GM18499 (cell line): ENCODE measurements around the gene CFAP161.

Source experiments
- ATAC-seq: cut with Tn5 transposase; IDR thresholded peaks from one replicate; pipeline ENCODE4 v1.9.1; 2021; ENCODE audit warnings: moderate number of reproducible peaks; ENCODE audit not compliant: insufficient read depth, unreplicated experiment

Gene CFAP161

DNA sequence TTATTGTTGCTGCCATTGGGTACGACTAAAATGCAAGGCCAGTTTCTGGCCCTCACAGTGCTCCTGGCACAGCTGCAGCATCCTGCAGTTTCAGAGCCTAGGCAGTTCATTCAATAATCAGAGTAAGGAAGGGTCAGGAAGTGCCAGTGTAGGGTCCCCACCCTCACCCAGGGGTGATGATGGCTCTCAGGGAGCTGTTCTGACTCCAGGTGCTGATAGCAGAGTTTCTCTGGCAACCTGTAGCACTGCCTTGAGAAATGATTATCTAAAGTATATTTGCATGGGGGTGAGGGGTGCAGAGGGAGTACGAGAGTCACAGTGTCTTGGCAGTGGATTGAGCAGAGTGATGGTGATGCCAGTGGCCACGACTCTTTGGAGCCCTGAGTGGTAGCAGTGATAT lies 47.1 kb downstream of the CFAP161 start:
- no peak for ATAC-seq

DNA sequence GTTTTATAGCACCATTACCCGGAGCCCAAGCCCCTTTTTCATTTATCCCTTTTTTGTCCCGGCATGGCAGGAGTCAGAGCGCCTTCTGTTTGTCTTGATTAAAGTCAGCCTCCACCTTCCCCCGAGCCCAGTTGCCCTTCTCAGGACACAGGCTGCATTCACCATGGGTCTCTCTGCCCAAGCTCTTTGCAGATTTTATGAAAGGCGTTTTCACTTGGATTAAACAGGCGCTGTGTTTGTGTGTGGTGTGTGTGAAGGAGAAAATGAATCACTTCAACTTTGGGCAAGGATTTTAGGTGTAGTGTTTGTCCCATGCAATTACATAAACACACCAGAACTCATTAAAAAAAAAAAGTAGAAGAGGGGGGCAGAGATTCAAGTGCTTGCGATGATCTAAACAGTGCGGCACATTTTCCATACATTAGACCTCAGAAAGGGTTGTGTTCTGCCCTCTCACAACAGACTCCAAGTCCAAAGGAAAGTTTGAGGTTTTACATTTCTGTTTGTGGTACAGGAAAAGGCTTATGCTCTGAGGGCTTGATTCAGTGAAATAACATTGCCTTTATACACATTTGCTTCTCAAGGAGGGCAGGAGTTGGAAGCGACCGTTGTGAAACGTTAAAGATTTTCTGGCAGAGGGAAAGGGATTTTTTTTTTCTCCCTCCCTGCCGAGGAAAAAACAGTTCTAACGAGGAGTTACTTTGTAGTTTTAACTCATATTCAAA lies 48.1 kb downstream of the CFAP161 start:
- no peak for ATAC-seq

DNA sequence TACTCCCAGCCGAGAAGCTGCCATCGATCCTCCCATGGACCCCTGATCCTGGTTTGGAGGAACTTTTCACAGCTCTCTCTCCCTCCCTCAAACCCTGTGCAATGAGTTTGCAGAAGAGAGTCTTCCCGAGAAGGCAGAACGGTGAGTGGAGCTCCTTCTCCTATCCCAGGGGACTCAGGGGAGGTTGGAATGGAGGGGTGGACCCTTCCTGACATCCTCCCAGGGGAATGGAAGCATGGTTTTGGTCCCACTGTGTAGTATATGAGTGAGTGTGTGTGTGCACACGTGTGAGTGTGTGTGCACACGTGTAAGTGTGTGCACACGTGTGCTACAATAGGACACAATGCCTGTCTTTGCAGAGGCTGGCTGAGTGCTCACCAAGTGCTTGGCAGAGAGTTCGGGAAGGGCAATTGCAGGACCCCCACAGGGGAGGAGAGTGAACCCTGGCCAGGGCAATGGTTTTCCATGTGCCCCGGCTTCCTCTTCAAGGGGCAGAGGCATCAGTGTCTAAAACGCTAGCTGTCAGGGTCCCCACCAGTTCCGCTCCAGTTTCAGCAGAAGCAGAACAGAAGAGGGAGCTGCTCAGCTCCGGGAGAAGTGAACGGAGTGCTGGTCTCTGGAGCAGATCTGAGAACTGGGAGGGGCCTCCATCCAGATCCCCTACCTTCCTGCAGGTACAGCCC lies 48.8 kb downstream of the CFAP161 start:
- no peak for ATAC-seq

DNA sequence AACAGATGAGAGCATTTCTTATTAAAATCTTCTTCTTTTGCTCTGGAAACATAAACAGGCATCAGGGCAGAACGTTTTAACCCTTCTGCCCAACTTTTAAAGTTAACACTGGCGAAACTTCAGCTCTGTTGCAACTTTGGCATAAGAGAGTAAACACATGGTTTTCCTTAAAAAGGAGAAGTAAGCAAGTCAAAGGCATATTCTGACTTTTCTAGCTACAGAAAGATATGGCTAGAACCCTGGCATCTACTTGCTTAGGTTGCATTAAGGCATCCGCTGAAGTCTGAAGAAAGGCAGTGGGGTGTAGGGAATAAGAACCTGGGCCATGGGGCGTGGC lies 49.3 kb downstream of the CFAP161 start:
- ATAC-seq = no peak

DNA sequence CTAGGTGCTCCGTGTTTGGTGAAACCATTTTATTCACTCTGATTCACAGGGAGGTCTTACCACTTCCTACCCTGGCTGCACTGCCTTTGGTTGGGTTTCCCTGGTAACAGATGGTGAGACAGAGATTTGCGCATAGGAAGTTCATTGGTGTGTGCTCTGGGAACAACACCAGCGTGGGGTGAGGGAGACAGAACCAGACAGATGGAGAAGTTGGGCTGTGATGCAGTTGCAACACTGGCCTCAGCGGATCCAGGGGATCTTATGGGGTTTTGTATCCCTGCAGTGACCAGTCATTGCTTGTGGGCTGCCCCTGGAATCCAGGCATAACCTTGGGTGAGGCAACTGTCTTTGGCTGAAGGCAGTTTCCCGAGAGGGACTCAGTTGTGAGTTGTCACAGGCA lies 50.1 kb downstream of the CFAP161 start:
- no peak for ATAC-seq

DNA sequence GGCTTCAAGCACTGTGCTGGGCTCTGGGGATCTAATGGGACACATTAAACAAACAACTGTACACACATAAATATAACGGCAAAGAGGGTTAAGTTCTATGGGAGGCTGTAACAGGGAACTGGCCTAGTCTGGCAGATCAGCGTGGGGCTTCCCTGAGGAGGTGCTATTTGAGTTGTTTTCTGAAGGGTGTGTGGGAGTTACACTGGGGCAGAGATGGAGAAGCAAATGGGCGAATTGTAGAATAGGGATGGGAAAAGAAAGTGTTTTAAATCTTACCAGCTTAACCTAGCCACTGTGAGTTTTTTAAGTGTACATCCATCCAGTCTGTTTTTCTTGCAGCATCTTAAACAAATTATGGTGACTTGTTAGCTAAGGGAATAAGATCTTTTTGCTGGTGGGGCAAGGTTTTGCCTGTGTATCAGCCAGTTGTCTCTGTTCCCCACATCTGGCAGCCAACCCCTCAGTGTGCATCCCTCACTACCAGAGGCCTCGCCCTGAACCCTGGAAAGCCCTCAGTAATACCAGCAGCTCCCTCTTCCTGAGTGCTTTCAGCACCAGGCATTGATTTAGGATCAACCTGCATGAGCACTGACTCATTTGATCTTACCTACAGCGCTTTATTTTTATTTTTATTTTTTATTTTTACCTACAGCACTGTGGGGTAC lies 51.7 kb downstream of the CFAP161 start:
- no peak for ATAC-seq

DNA sequence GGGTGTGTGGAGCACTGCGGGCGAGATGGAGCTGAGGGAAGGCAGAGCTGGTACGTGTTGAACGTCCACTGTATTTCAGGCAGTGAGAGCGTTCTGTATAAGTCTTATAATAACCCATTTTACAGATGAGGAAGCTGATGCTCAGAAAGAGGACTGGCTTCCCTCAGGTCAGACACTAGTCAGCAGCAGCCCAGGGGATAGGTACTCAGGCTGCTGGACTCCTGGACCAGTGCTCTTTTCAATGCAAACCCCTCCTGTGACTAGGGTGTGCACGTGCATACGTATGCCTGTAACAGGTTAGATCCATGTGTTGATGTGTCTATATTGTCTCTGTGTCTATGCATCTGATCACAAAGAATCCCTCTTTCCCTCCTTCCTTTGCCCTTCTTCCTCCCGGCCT lies 54.3 kb downstream of the CFAP161 start:
- ATAC-seq = no peak

DNA sequence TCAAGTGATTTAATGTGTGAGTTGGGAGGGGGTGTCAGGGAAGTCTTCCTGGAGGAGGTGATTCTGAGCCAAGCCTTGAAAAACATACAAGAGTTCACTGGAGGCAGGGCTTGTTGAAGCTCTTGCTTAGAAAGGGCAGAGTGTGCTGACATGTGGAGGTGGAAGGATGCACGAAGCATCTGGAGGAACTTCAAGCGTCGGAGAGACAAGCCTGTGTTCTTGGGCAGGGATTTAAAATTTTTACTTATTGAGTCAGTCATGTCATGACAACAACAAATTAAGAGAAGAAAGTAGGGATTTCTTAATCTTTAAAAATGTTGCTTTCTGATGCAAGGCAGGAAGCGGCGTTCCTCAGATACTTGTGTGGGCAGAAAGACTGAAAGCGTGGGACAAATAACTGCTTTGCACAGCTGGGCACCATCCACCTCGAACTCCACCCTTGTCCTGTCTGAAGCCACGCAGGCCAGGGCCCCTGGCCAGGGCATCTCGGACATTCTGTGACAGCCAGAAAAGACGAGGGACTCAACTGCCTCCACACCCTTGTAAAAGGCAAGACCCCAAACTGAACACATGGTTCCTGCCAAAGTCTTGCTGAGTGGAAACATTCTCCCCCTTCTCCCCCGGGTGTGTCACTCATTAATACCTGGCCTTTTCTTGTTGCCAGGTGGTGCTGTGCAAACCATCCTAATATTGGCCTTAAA lies 55.7 kb downstream of the CFAP161 start:
- ATAC-seq = no peak

DNA sequence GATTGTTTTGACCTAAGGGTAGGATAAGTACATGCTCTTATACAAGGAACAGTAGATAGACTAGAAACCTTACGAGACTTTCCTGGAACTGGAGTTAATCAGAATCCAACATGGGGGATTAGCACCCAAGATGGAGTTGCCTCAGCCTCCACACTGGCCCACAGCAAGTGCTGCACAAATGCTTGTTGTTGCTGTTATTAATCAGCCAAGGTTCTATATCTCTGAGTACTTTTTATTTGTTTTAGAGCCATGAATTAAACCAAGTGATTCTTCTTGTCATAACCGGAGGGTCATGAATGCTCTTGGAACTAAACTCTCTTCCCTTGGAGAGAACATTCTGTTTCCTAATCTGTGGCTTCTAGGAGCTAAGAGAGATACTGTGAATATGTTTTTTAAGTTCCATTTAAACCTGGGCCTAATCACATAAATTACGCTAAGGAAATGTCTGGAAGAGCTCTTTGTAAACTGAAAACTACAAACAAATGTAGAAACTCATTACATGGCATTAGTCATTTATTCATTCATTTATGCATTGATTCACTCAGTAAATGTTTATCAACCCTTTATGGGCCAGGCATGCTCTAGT lies 56.9 kb downstream of the CFAP161 start:
- no peak for ATAC-seq

DNA sequence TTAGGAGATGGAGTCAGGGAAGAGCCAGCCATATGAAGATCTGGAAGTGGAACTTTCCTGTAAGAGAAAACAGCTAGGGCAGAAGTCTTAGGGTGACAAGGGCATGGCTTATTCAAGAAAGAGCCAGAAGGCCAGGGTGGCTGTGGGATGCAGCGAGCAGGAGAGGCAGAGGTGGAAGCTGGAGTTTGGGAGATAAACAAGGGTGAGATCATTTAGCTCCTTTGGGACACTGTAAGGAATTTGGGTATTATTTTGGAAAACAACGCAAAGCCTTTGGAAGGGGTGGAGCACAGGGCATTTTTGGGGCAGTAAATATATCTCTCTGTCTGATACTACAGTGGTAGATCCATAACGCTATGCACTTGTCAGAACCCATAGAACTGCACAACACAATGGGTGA lies 57.6 kb downstream of the CFAP161 start:
- ATAC-seq = no peak

DNA sequence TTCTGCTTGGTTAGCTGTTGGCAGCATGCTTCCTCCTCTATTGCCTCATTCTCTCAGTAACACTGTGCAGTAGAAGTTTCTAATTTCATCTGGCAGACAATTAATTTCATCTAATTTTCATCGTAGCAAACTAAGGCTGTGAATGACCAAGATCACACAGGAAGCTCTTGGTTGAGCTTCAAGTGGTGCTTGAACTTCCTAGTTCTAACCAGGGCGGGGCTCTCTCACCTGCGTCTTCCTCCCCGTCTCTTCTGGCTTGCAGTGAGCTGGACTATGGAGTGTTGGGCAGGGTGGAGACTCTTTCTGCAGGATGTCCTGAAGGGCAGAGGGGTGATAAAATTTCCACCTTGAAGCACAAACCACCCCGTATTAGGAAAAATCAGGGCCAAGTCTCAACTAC lies 60.7 kb downstream of the CFAP161 start:
- ATAC-seq = no peak

DNA sequence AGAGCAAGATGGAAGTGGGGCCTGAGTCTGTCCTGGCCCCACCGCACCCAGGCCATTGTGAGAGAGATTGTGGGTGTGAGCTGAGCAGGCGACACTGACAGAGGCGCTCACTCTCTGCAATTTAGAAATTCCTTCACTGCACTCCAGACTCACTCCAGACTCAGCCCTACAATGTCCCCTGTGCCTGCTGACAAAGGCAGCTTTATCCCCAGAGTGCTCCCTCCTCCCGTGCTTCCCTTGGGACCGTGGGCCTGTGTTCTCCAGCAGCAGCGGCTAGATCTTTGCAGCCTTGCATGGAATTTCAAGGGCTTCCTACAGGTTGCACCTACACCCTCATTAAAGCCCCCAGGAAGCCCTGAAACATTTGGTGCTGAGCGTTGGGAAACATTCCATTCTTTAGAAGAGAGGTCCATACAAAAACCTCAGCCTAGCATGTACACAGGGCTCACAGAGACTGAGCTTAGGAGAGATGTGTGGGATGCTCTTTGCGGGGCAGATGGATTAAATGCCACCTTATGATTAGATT lies 61.3 kb downstream of the CFAP161 start:
- no peak for ATAC-seq

DNA sequence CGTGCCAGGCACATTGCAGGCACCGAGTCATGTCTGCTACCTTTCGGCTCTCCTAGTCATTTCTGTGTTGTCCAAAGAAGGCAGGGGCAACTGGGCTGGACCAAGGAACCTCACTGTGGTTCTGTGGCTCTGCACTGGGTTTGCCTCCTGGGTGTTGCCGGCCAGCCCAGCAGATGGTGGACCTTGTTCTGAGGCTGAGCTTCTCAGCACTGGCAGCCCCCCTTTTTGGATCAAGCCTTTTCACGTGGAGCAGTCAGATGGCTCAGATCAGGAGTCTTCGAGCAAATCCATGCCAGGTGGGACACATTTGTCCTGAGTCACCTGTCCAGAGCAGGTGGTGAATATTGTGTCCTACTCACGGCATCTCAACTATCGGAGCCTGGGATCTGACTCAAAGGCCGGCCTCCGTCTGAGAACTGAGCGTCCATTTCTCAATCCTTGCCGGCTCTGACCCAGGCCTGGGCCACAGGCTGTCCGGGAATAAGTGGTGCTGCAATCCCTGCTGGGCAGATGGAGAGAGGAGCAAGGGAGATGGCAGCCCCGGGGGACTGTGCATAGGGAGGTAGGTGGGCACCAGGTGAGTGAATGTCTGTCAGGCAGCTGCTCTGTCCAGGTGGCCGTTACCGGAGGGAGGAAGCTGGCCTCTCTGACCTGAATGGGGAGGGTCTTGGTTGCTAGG lies 62.6 kb downstream of the CFAP161 start, which contains the start of gene IL16:
TSS of gene IL16 (plus strand) at position 304 of the 679 bp plus-strand sequence. CDS start 28,521 bp downstream, outside the sequence.
- no peak for ATAC-seq

DNA sequence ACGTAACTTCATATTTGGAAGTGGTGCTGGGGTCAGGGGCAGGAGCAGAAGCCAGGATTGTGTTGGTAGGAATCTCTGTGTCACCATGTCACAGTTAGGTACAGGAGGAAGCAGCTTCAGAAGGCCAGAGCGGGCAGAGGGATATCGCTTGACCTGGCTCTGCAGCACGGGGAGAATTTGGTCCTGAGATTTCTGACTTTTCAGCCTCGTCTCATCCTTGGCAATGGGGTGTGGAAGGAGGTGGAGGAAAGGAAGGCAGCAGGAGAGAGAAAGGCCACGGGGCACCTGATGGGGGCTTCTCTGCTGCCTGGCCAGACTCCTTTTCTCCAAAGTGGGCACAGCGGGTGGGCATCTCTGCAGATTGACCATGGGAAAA lies 63.2 kb downstream of the CFAP161 start:
- no peak for ATAC-seq

DNA sequence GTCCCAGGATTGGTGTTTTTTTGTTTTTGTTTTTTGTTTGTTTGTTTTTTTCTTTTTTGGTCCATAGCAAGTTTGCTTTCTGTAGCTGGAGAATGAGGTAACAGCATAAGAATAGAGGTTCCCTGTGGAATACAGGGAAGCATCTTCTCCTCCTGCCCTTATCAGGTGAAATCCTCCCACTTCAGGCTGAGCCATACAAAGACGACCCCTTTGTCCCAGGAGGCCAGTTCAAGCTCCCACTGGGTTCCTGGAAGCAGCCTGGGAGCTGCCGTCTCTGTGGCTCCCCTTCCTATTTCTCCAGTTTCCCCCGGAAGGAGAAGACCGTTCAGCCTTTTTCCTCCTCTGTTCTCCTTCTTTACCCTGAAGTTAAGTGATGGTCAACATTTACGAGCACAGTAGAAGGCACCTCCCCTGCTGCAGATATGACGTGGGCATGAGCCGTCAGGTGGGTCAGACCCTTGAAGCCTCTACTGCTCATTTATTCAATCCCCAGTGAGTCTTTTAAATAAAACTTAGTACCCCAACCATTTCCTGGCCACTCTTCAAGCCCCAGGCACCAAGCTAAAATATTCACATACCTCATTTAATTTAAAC lies 63.7 kb downstream of the CFAP161 start:
- no peak for ATAC-seq
